ENCODE results near the gene SLCO1B1. TPM values are rescaled to one million over a fixed set of nuclear protein-coding genes. Genes with fewer than 3 reads are reported as not detected.
"Not testable (repeated sequence)": the region's sequence is repeated elsewhere in the genome, so short reads cannot be mapped to it uniquely, and the experiment has no call there.

SLCO1B1 gene
- total and polyA plus RNA-seq, 2 donors (not counting 1 experiment from before 2014, with no cell fraction given): not detected

GRCh38 chr12:21138016-21138415 is 7.0 kb downstream of the SLCO1B1 start:
- Histone ChIP-seq H3K4me1 (ENCODE audit: control insufficient read depth, extremely low read depth, insufficient read depth, low read length) (no peaks in the 10 kb centered on the region), H3K79me2 (ENCODE audit: control insufficient read depth, insufficient read depth, low read length) (no peaks in the 10 kb centered on the region), H3K9ac (ENCODE audit: insufficient read depth, low read length) (no peak overlapping the region), H3K27me3 (ENCODE audit: control insufficient read depth, insufficient read depth, low read length) (no peaks in the 10 kb centered on the region), H3K27ac (ENCODE audit: insufficient read depth, low read length) (no peak overlapping the region), H3K36me3 (ENCODE audit: control insufficient read depth, insufficient read depth, low read length) (no peaks in the 10 kb centered on the region), H2AFZ (ENCODE audit: low read length) (no peak overlapping the region), H3K4me3 (replicated peaks in 1 of 4; ENCODE audit: control extremely low read depth in 1 of 4, insufficient read depth in 1 of 4, low read depth in 3 of 4, low read length in 4 of 4) (no peak overlapping the region), H4K20me1 (ENCODE audit: control insufficient read depth, extremely low read depth, insufficient read depth, low read length) (no peaks in the 10 kb centered on the region), H3K4me2 (ENCODE audit: extremely low read depth, insufficient read depth, low read length) (no peak overlapping the region), H3K9me3 (ENCODE audit: control insufficient read depth, insufficient read depth, low read depth, low read length) (no peaks in the 10 kb centered on the region)
- no peak for DNase-seq (ENCODE audit: low read depth in 2 of 2)
- no peak for TF ChIP-seq EZH2 (IDR thresholded peaks at IDR 0.05; ENCODE audit: low read length, missing control alignments)
- TF ChIP-seq CTCF (conservative IDR thresholded peaks at IDR 0.05 in 1 of 2, IDR thresholded peaks at IDR 0.05 in 1 of 2; ENCODE audit: low read depth in 1 of 2, low read length in 2 of 2): no peak

- no peak overlapping the region for H3K27ac ChIP-seq (ENCODE audit: insufficient read depth, low read length)
- H2AFZ ChIP-seq (ENCODE audit: low read length): no peak overlapping the region
- no peaks in the 10 kb centered on the region for H3K27me3 ChIP-seq (ENCODE audit: control insufficient read depth, insufficient read depth, low read length)
- no peaks in the 10 kb centered on the region for H3K9me3 ChIP-seq (ENCODE audit: control insufficient read depth, insufficient read depth, low read depth, low read length)
- no peak overlapping the region for H3K4me3 ChIP-seq (replicated peaks in 1 of 4; ENCODE audit: control extremely low read depth in 1 of 4, insufficient read depth in 1 of 4, low read depth in 3 of 4, low read length in 4 of 4)
- no peaks in the 10 kb centered on the region for H3K79me2 ChIP-seq (ENCODE audit: control insufficient read depth, insufficient read depth, low read length)
- TF ChIP-seq EZH2 (IDR thresholded peaks at IDR 0.05; ENCODE audit: low read length, missing control alignments) (no peak), CTCF (conservative IDR thresholded peaks at IDR 0.05 in 1 of 2, IDR thresholded peaks at IDR 0.05 in 1 of 2; ENCODE audit: low read depth in 1 of 2, low read length in 2 of 2) (no peak)
- H4K20me1 ChIP-seq (ENCODE audit: control insufficient read depth, extremely low read depth, insufficient read depth, low read length): no peaks in the 10 kb centered on the region
- peak in 1 of 2 donors; percentile 5 for DNase-seq (ENCODE audit: low read depth in 2 of 2)
- H3K9ac ChIP-seq (ENCODE audit: insufficient read depth, low read length): no peak overlapping the region
- no peaks in the 10 kb centered on the region for H3K36me3 ChIP-seq (ENCODE audit: control insufficient read depth, insufficient read depth, low read length)
- H3K4me1 ChIP-seq (ENCODE audit: control insufficient read depth, extremely low read depth, insufficient read depth, low read length): no peaks in the 10 kb centered on the region
- no peak overlapping the region for H3K4me2 ChIP-seq (ENCODE audit: extremely low read depth, insufficient read depth, low read length)
Measured at GRCh38 chr12:21144309-21144708, 13.3 kb downstream of the SLCO1B1 start.

- not testable (repeated sequence) for H3K4me3 ChIP-seq (replicated peaks in 1 of 4; ENCODE audit: control extremely low read depth in 1 of 4, insufficient read depth in 1 of 4, low read depth in 3 of 4, low read length in 4 of 4); H2AFZ ChIP-seq (ENCODE audit: low read length); H3K27me3 ChIP-seq (ENCODE audit: control insufficient read depth, insufficient read depth, low read length); H3K4me1 ChIP-seq (ENCODE audit: control insufficient read depth, extremely low read depth, insufficient read depth, low read length); H4K20me1 ChIP-seq (ENCODE audit: control insufficient read depth, extremely low read depth, insufficient read depth, low read length); H3K9ac ChIP-seq (ENCODE audit: insufficient read depth, low read length); H3K36me3 ChIP-seq (ENCODE audit: control insufficient read depth, insufficient read depth, low read length); H3K4me2 ChIP-seq (ENCODE audit: extremely low read depth, insufficient read depth, low read length); H3K27ac ChIP-seq (ENCODE audit: insufficient read depth, low read length); H3K79me2 ChIP-seq (ENCODE audit: control insufficient read depth, insufficient read depth, low read length); H3K9me3 ChIP-seq (ENCODE audit: control insufficient read depth, insufficient read depth, low read depth, low read length); DNase-seq (ENCODE audit: low read depth in 2 of 2)
Measured at GRCh38 chr12:21149861-21150260, 18.9 kb downstream of the SLCO1B1 start.
